HUES64 (cell line): ENCODE results near the gene RCAN1.
"Not testable (repeated sequence)": the region's sequence is repeated elsewhere in the genome, so short reads cannot be mapped to it uniquely, and the experiment has no call there.

Source experiments
- H3K27ac ChIP-seq: 2 replicates; pipeline ENCODE4 v1.7.0; 2013; ENCODE audit warnings: low read depth, low read length, inconsistent platforms
- H3K27me3 ChIP-seq: 2 replicates; pipeline ENCODE4 v1.6.1; 2013; ENCODE audit warnings: mild to moderate bottlenecking, low read length; ENCODE audit not compliant: insufficient read depth
- H3K36me3 ChIP-seq: 2 replicates; pipeline ENCODE4 v1.6.1; 2013; ENCODE audit warnings: mild to moderate bottlenecking, low read length; ENCODE audit not compliant: insufficient read depth
- H3K4me1 ChIP-seq: 2 replicates; pipeline ENCODE4 v1.6.1; 2013; ENCODE audit warnings: mild to moderate bottlenecking, low read length, moderate library complexity; ENCODE audit not compliant: insufficient read depth
- H3K4me3 ChIP-seq: 2 replicates; pipeline ENCODE4 v1.5.1; 2013; ENCODE audit warnings: mild to moderate bottlenecking, low read length, moderate library complexity
- H3K9ac ChIP-seq: 2 replicates; pipeline ENCODE4 v1.6.1; 2013; ENCODE audit warnings: mild to moderate bottlenecking, low read depth, low read length
- H3K9me3 ChIP-seq: 2 replicates; pipeline ENCODE4 v1.6.1; 2013; ENCODE audit warnings: low read depth, low read length; ENCODE audit not compliant: insufficient read depth
- WGBS: fragments of 150-250, 120-280 bp; methylation state at CpG from one replicate; pipeline ENCODE4 v1.1.7; 2013; ENCODE audit warnings: missing lambda C conversion rate; 5-methylcytosine and 5-hydroxymethylcytosine counted together

Gene RCAN1

DNA sequence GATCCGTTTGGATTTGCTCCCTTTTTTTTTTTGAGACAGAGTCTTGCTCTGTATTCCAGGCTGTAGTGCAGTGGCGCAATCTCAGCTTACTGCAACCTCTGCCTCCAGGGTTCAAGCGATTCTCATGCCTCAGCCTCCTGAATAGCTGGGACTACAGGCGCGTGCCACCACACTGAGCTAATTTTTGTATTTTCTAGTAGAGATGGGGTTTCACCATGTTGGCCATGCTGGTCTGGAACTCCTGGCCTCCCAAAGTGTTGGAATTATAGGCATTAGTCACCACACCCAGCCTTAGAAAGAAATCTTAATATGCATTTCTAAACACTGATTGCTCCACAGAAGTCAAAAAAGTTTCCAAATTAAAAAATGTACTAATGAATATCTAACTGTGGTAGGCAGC, 7.5 kb downstream of the RCAN1 start:
- WGBS, result 96% methylated on average over 5 of the region's 5 CpGs
- H3K27me3 ChIP-seq, H3K9ac ChIP-seq, H3K4me3 ChIP-seq, H3K36me3 ChIP-seq, H3K27ac ChIP-seq, H3K4me1 ChIP-seq, H3K9me3 ChIP-seq: not testable (repeated sequence)

DNA sequence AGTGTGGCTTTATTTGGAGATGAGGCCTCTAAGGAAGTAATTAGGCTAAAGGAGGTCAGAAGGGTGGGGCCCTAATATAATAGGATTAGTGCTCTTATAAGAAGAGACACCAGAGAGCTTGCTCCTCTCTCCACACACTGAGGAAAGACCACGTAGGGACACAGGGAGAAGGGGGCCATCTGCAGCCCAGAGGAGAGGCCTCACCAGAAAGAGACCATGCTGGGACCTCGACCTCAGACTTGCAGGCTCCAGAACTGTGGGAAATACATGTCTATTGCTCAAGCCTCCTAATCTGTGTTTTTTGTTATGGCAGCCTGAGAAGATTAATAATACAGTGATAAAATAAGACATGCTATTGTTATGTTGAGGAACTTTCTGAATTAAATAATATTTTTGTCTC, 8.3 kb downstream of the RCAN1 start:
- Histone ChIP-seq H3K36me3 (no peaks in the 10 kb centered on the region), H3K4me1 (no peaks in the 10 kb centered on the region), H3K9me3 (no peaks in the 10 kb centered on the region; the same call in 1 of the 2 replicates), H3K27me3 (peaks cover 2% of the 10 kb centered on the region; the same call in 1 of the 2 replicates), H3K27ac (no peak overlapping the region), H3K4me3 (no peak overlapping the region), H3K9ac (no peak overlapping the region)
- WGBS, result 70% methylated on average over 2 of the region's 2 CpGs

GRCh38 chr21:34606051-34606450, 8.9 kb downstream of the RCAN1 start:
- H3K27ac ChIP-seq, result no peak overlapping the region
- no peak overlapping the region for H3K4me3 ChIP-seq
- no peaks in the 10 kb centered on the region for H3K27me3 ChIP-seq
- 89% methylated on average over 5 of the region's 7 CpGs for WGBS
- no peaks in the 10 kb centered on the region; the same call in 1 of the 2 replicates for H3K9me3 ChIP-seq
- no peaks in the 10 kb centered on the region for H3K36me3 ChIP-seq
- H3K4me1 ChIP-seq, result no peaks in the 10 kb centered on the region
- H3K9ac ChIP-seq, result no peak overlapping the region

- not testable (repeated sequence) for H3K9ac ChIP-seq, H3K36me3 ChIP-seq, H3K27ac ChIP-seq, H3K27me3 ChIP-seq, H3K4me1 ChIP-seq, H3K9me3 ChIP-seq, H3K4me3 ChIP-seq
- 91% methylated on average over 3 of the region's 5 CpGs for WGBS
These were observed 10.0 kb downstream of the RCAN1 start for GRCh38 chr21:34604956-34605355.

- WGBS, result 96% methylated on average over 2 of the region's 2 CpGs
- Histone ChIP-seq H3K9ac (no peak overlapping the region), H3K27me3 (no peaks in the 10 kb centered on the region), H3K36me3 (no peaks in the 10 kb centered on the region), H3K4me3 (no peak overlapping the region), H3K4me1 (peaks cover 11% of the 10 kb centered on the region), H3K9me3 (no peaks in the 10 kb centered on the region; the same call in 1 of the 2 replicates), H3K27ac (no peak overlapping the region)
These were observed 10.4 kb downstream of the RCAN1 start for GRCh38 chr21:34604556-34604955.

DNA sequence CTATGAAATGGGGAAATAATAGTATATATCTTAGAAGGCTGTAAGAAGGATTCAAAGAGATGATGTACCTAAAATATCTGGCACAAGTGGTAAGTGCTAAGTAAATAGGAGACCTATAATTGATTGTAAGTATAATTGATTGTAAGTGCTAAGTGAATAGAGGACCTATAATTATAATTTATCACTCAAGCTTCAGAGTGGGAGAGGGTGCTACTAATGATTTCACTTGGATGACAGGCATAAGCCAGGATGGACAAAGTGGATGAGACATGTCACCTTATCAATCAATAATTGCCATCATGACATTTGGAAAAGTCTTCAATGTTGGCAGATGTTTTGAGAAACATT, 11.2 kb downstream of the RCAN1 start:
- Histone ChIP-seq H3K27me3 (no peaks in the 10 kb centered on the region), H3K4me3 (no peak overlapping the region), H3K27ac (no peak overlapping the region), H3K9ac (no peak overlapping the region), H3K9me3 (no peaks in the 10 kb centered on the region; the same call in 1 of the 2 replicates), H3K4me1 (peaks cover 11% of the 10 kb centered on the region), H3K36me3 (no peaks in the 10 kb centered on the region)

DNA sequence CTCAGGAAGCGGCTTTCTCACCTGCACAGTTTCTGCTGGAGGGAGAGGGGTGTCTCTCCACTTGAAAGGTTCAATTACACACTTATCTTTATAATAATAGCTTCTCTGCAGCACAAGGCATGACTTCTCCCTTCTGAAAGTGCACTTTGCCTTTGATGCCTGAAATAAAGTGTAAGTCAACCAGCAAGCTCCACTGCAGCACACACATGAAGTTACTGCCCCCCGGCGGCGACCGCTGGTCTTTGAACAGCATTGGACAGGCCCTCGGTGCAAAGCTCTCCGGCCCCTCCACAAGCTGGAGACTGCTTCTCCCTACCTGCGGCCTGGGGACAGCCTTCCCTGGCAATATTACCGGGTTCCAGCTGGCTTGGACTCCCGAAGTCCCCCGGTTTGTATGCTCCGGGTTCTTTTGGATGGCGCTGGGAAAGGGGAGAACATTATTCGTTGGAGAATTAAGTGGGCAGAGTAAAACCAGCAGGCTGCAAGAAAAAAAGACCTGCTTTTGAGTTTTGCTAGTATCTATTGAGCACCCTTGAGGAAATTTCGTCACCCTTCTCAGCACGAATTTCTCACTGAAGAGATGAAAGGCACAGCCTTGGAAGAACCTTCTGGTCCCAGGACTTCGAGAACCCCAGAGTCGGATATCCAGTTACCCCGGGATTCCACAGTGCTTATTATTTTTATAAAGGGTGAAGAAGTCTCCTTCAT, 11.8 kb downstream of the RCAN1 start:
- no peaks in the 10 kb centered on the region for H3K36me3 ChIP-seq
- no peaks in the 10 kb centered on the region for H3K27me3 ChIP-seq
- H3K9me3 ChIP-seq, result no peaks in the 10 kb centered on the region; the same call in 1 of the 2 replicates
- peaks cover 11% of the 10 kb centered on the region for H3K4me1 ChIP-seq
- WGBS, result 46% methylated on average over 18 of the region's 19 CpGs
- no peak overlapping the region for H3K9ac ChIP-seq
- no peak overlapping the region for H3K4me3 ChIP-seq
- no peak overlapping the region for H3K27ac ChIP-seq

DNA sequence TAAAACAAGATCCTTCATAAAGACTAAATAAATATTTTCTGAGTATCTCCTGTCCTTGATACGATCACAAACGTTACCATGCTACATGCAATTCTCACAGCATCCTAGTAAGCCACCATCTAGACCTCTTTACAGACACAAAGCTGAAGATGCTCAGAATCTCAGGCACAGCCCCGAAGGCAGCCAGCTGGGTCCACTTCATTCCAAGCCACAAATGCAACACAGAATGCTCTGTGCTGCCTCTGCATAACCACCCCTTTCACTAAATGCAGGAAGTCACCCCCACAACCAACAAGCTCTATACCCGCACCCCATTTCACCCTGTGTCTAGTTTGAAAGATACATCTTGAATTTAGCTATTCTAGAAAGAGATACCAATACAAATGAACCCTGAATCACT, 12.9 kb downstream of the RCAN1 start:
- WGBS, result 95% methylated on average over 4 of the region's 4 CpGs
- no peak overlapping the region for H3K27ac ChIP-seq

GRCh38 chr21:34599534-34600101, 15.3 kb downstream of the RCAN1 start:
- Histone ChIP-seq H3K9me3 (no peaks in the 10 kb centered on the region), H3K9ac (no peak overlapping the region), H3K36me3 (no peaks in the 10 kb centered on the region), H3K4me3 (no peak overlapping the region), H3K4me1 (peaks cover 11% of the 10 kb centered on the region), H3K27me3 (no peaks in the 10 kb centered on the region), H3K27ac (no peak overlapping the region; the same call in 1 of the 2 replicates)
- WGBS, result 91% methylated on average over 6 of the region's 7 CpGs

More for the DNA sequence above, 12.9 kb downstream of the RCAN1 start:
- H3K4me1 ChIP-seq, result peaks cover 11% of the 10 kb centered on the region
- H3K9ac ChIP-seq, result no peak overlapping the region
- H3K4me3 ChIP-seq, result no peak overlapping the region
- H3K9me3 ChIP-seq, result no peaks in the 10 kb centered on the region
- H3K27me3 ChIP-seq, result no peaks in the 10 kb centered on the region
- H3K36me3 ChIP-seq, result no peaks in the 10 kb centered on the region

GRCh38 chr21:34598931-34599400, 15.9 kb downstream of the RCAN1 start:
- Histone ChIP-seq H3K9ac (no peak overlapping the region), H3K9me3 (no peaks in the 10 kb centered on the region), H3K4me1 (peaks cover 11% of the 10 kb centered on the region), H3K27me3 (no peaks in the 10 kb centered on the region), H3K4me3 (no peak overlapping the region), H3K27ac (no peak overlapping the region), H3K36me3 (no peaks in the 10 kb centered on the region)
- WGBS, result 96% methylated on average over 4 of the region's 4 CpGs

- Histone ChIP-seq H3K27me3 (no peaks in the 10 kb centered on the region), H3K27ac (no peak overlapping the region), H3K4me1 (peaks cover 11% of the 10 kb centered on the region), H3K36me3 (no peaks in the 10 kb centered on the region), H3K9ac (no peak overlapping the region), H3K4me3 (no peak overlapping the region), H3K9me3 (no peaks in the 10 kb centered on the region)
- 91% methylated on average over 3 of the region's 5 CpGs for WGBS
These were observed 17.5 kb downstream of the RCAN1 start for GRCh38 chr21:34597406-34597805.
